ENCODE data around the gene IFNE. TPM values are rescaled to one million over a fixed set of nuclear protein-coding genes. Genes with fewer than 3 reads are reported as not detected.

Gene IFNE
- total RNA-seq (2022; extraction: Qiagen RNA extraction; ENCODE audit: low read depth) = 0.86 to 2.3 TPM (median 1.4 TPM) in 5 replicates

GRCh38 chr9:21482213-21482612 lies at the start of gene IFNE:
Gene IFNE, minus strand, starts transcription at chr9:21482313. Its CDS starts 619 bp downstream, at chr9:21481694.

GRCh38 chr9:21440139-21440538 lies 42.0 kb downstream of the IFNE start, which contains the start of gene IFNA1:
Gene IFNA1, plus strand, starts transcription at chr9:21440439. Its CDS starts 69 bp downstream, at chr9:21440508.

Other genes with a start within 250 kb of the IFNE start
- gene IFNA14, start 242.3 kb downstream of the IFNE start, total RNA-seq (2022; extraction: Qiagen RNA extraction; ENCODE audit: low read depth) = not detected in 5 replicates
- gene IFNA5, start 177.0 kb downstream of the IFNE start, total RNA-seq (2022; extraction: Qiagen RNA extraction; ENCODE audit: low read depth) = not detected in 5 replicates
- 9.0 to 18.8 TPM (median 17.2 TPM) in 5 replicates for gene KLHL9, start 146.9 kb downstream of the IFNE start, total RNA-seq (2022; extraction: Qiagen RNA extraction; ENCODE audit: low read depth)
- gene IFNA6, start 131.4 kb downstream of the IFNE start, total RNA-seq (2022; extraction: Qiagen RNA extraction; ENCODE audit: low read depth) = not detected in 5 replicates
- gene IFNA13, start 114.3 kb downstream of the IFNE start, total RNA-seq (2022; extraction: Qiagen RNA extraction; ENCODE audit: low read depth) = not detected in 5 replicates
- not detected in 5 replicates for gene IFNA2, start 96.9 kb downstream of the IFNE start, total RNA-seq (2022; extraction: Qiagen RNA extraction; ENCODE audit: low read depth)
- not detected in 5 replicates for gene IFNA8, start 73.2 kb downstream of the IFNE start, total RNA-seq (2022; extraction: Qiagen RNA extraction; ENCODE audit: low read depth)
- gene IFNA1, start 41.9 kb downstream of the IFNE start, total RNA-seq (2022; extraction: Qiagen RNA extraction; ENCODE audit: low read depth) = not detected in 5 replicates

Data from A549 treated with RU486 at 1 μM for 4 hours (cell line).